Endothelial cell of umbilical vein (primary cell): ENCODE results near the gene CCDC93. TPM values are rescaled to one million over a fixed set of nuclear protein-coding genes. Genes with fewer than 3 reads are reported as not detected.

ENCODE experiments used
- BruUV-seq: library from RNA; stranded (reverse); fragments of 400-500 nt; replicated peaks from 2 replicates; lab custom pipeline; 2021; lab: Mats Ljungman, UMichigan
- CTCF ChIA-PET: fragments of 300-600, 350-600 bp; sonication (Branson Sonifier 250); formaldehyde crosslinking; loops from one replicate; lab custom pipeline; 2021; ENCODE audit warnings: antibody characterized with exemption, inconsistent platforms; lab: Charles Lee
- POLR2A ChIA-PET: fragments of 300-600, 350-600 bp; sonication (Branson Sonifier 250); formaldehyde crosslinking; loops from one replicate; lab custom pipeline; 2021; ENCODE audit warnings: antibody characterized with exemption, inconsistent platforms; lab: Charles Lee
- DNase-seq: peaks from one replicate; pipeline ENCODE4 v3.0.0-alpha.2; 2011; ENCODE audit warnings: low read depth, low spot score
- FAIRE-seq: peaks from 2 replicates; lab custom pipeline; 2011; peaks lifted over from hg19 to GRCh38; lab: Jason Lieb, UNC
- H2AFZ ChIP-seq: 2 replicates; pipeline ENCODE4 v1.6.0; 2012; ENCODE audit warnings: low read depth, low read length, control low read depth, inconsistent platforms
- H3K27ac ChIP-seq: 2 replicates; pipeline ENCODE4 v1.5.1; 2011; ENCODE audit warnings: low read depth, mild to moderate bottlenecking, control low read depth, low read length, moderate library complexity; ENCODE audit not compliant: insufficient read depth
- H3K27me3 ChIP-seq, 2 experiments: 2 replicates each; pipeline versions ENCODE4 v1.6.0 to v1.6.1; 2011; ENCODE audit warnings: low read length in 2 of 2, mixed read lengths in 1 of 2; ENCODE audit not compliant: control insufficient read depth in 2 of 2, insufficient read depth in 2 of 2
- H3K36me3 ChIP-seq, 2 experiments: 2 replicates in 1 of 2; 3 replicates in 1 of 2; pipeline ENCODE4 v1.5.1; 2011; ENCODE audit warnings: low read length in 2 of 2, mild to moderate bottlenecking in 1 of 2, moderate library complexity in 1 of 2; ENCODE audit not compliant: control insufficient read depth in 2 of 2, insufficient read depth in 2 of 2; ENCODE audit errors: extremely low read depth in 1 of 2
- H3K4me1 ChIP-seq: 3 replicates; pipeline ENCODE4 v1.5.1; 2011; ENCODE audit warnings: mild to moderate bottlenecking, low read length; ENCODE audit not compliant: control insufficient read depth, insufficient read depth; ENCODE audit errors: extremely low read depth
- H3K4me2 ChIP-seq: 2 replicates; pipeline ENCODE4 v1.6.1; 2011; ENCODE audit warnings: low read length, control low read depth, mixed read lengths; ENCODE audit not compliant: insufficient read depth
- H3K4me3 ChIP-seq, 3 experiments: fragments of 200-600 bp in 1 of 3; sonication (generic), shearing (Covaris generic) in 1 of 3; replicated peaks in 1 of 3; 2 replicates each; pipeline ENCODE4 v1.5.1; 2011 to 2016; ENCODE audit warnings: control low read depth in 3 of 3, low read length in 3 of 3, mild to moderate bottlenecking in 2 of 3, inconsistent platforms in 1 of 3, low read depth in 1 of 3, moderate library complexity in 1 of 3; ENCODE audit not compliant: insufficient read depth in 1 of 3
- H3K79me2 ChIP-seq: 2 replicates; pipeline ENCODE4 v1.6.0; 2012; ENCODE audit warnings: low read length, inconsistent platforms; ENCODE audit not compliant: control insufficient read depth, insufficient read depth
- H3K9ac ChIP-seq: replicated peaks from 2 replicates; pipeline ENCODE3; 2011; ENCODE audit warnings: low read length, control low read depth; ENCODE audit not compliant: insufficient read depth; ENCODE audit errors: extremely low read depth
- H3K9me1 ChIP-seq: replicated peaks from 3 replicates; pipeline ENCODE4 v1.6.0; 2011; ENCODE audit warnings: mild to moderate bottlenecking, low read length; ENCODE audit not compliant: control insufficient read depth, insufficient read depth; ENCODE audit errors: extremely low read depth
- H3K9me3 ChIP-seq: replicated peaks from 2 replicates; pipeline ENCODE4 v1.5.1; 2012; ENCODE audit warnings: low read length, inconsistent platforms; ENCODE audit not compliant: control insufficient read depth, insufficient read depth
- H4K20me1 ChIP-seq: replicated peaks from 2 replicates; pipeline ENCODE3; 2011; ENCODE audit warnings: mild to moderate bottlenecking, low read length; ENCODE audit not compliant: control insufficient read depth, insufficient read depth; ENCODE audit errors: extremely low read depth
- CTCF ChIP-seq, 2 donors: IDR thresholded peaks; 1 replicate in 1 of 2; 2 replicates in 1 of 2; pipeline ENCODE4 v1.5.1; 2011; ENCODE audit warnings: low read length in 2 of 2, mild to moderate bottlenecking in 2 of 2, moderate library complexity in 2 of 2, control low read depth in 1 of 2, inconsistent platforms in 1 of 2, low read depth in 1 of 2; ENCODE audit not compliant: insufficient read depth in 1 of 2; ENCODE audit errors: extremely low read depth in 1 of 2
- FOS ChIP-seq: IDR thresholded peaks from 2 replicates; pipeline ENCODE4 v1.6.1; 2011; ENCODE audit warnings: mild to moderate bottlenecking, low read length, moderate library complexity, borderline replicate concordance; ENCODE audit not compliant: insufficient read depth
- GATA2 ChIP-seq: IDR thresholded peaks from 2 replicates; pipeline ENCODE4 v1.7.0; 2011; ENCODE audit warnings: low read depth, mild to moderate bottlenecking, moderate library complexity, mixed read lengths, low read length; ENCODE audit not compliant: insufficient read length, insufficient read depth
- JUN ChIP-seq: IDR thresholded peaks from 2 replicates; pipeline ENCODE4 v1.6.1; 2011; ENCODE audit warnings: borderline replicate concordance, low read depth; ENCODE audit not compliant: insufficient read length, insufficient read depth
- MYC ChIP-seq: IDR thresholded peaks from one replicate; pipeline ENCODE4 v1.6.1; 2011; ENCODE audit warnings: mild to moderate bottlenecking, low read depth, low read length
- POLR2A ChIP-seq: IDR thresholded peaks from 2 replicates; pipeline ENCODE4 v1.6.1; 2012; ENCODE audit warnings: low read depth, mild to moderate bottlenecking, control low read depth, low read length
- POLR2AphosphoS5 ChIP-seq: IDR thresholded peaks from 2 replicates; pipeline ENCODE4 v1.6.1; 2012; ENCODE audit warnings: low read depth, mild to moderate bottlenecking, control low read depth, low read length, moderate library complexity; ENCODE audit not compliant: insufficient read depth
- dilution Hi-C: fragments of 300-500 bp; cut with MboI; formaldehyde crosslinking; loops from one replicate; pipeline ENCODE4 v1.15.0; 2019; ENCODE audit warnings: low sequenced_read_pairs; ENCODE audit not compliant: extremely low pct_ligation_motif_present
- intact Hi-C: fragments of 100-400 bp; cut with micrococcal nuclease; formaldehyde crosslinking; loops from one replicate; pipeline ENCODE4 v1.10.0; 2022
- polyA plus RNA-seq, 4 experiments: library from polyadenylated mRNA; depleted of rRNA in 3 of 4; stranded (reverse) in 3 of 4; unstranded in 1 of 4; fragments of >200 nt; gene quantifications; 2 replicates each; pipeline versions ENCODE4 v1.2.1 to v1.2.3, GENCODE V29; 2011 to 2012; ENCODE audit warnings: missing spikeins in 1 of 4
- total RNA-seq: library from RNA; stranded (reverse); gene quantifications from 2 replicates; pipeline ENCODE4 v1.2.3, GENCODE V29; 2021

CCDC93 gene
- total and polyA plus RNA-seq, 2 donors (not counting 3 experiments of a cell fraction or from before 2014, with no cell fraction given) = 13.8 to 35.1 TPM

GRCh38 chr2:117977696-117978095 is 36.2 kb downstream of the CCDC93 start:
- no peak overlapping the region for H3K27ac ChIP-seq
- H3K36me3 ChIP-seq = peaks cover 7 to 24% of the 10 kb centered on the region in 2 experiments
- no peaks in the 10 kb centered on the region for H3K27me3 ChIP-seq
- intact Hi-C loops = no loop called here
- DNase-seq (no peak), FAIRE-seq (no peak)
- H3K9ac ChIP-seq = no peak overlapping the region
- H3K9me3 ChIP-seq = no peaks in the 10 kb centered on the region
- POLR2A ChIA-PET = no interaction called here
- no peak overlapping the region for H2AFZ ChIP-seq
- H4K20me1 ChIP-seq = peaks cover 2% of the 10 kb centered on the region
- H3K79me2 ChIP-seq = peaks cover 11% of the 10 kb centered on the region
- no peak overlapping the region for H3K4me2 ChIP-seq
- CTCF ChIA-PET = interaction anchor here (2.2 kb wide), 1 partner anchor 26 kb away, joined by 6 read pairs; no protein-coding TSS in a partner anchor
- TF ChIP-seq MYC (no peak), POLR2A (no peak), FOS (no peak), POLR2AphosphoS5 (no peak), CTCF (IDR thresholded peaks at IDR 0.05; ENCODE audit: extremely low read depth in 1 of 2, insufficient read depth in 1 of 2, low read depth in 1 of 2, low read length in 2 of 2) (no peak), JUN (no peak), GATA2 (no peak)
- H3K4me3 ChIP-seq = no peak overlapping the region
- H3K4me1 ChIP-seq = peaks cover 8% of the 10 kb centered on the region
- dilution Hi-C loops = no loop called here
- BruUV-seq = no TSS peak
- H3K9me1 ChIP-seq = no peaks in the 10 kb centered on the region
